Measurements from ENCODE around the gene ISYNA1. TPM values are rescaled to one million over a fixed set of nuclear protein-coding genes. Genes with fewer than 3 reads are reported as not detected.

Gene ISYNA1
- total RNA-seq, 1 donor from 2014 or later: 50.9 TPM

Other genes with a start within 250 kb of the ISYNA1 start
- 30.7 and 36.3 TPM in 2 replicates for gene MPV17L2, start 244.9 kb downstream of the ISYNA1 start, total RNA-seq
- gene RAB3A, start 234.1 kb downstream of the ISYNA1 start, total RNA-seq: 2.6 and 4.1 TPM in 2 replicates
- gene PDE4C, start 211.7 kb downstream of the ISYNA1 start, total RNA-seq: 0.58 TPM in 1 of 2 replicates, not detected in the other
- gene IQCN, start 163.7 kb downstream of the ISYNA1 start, total RNA-seq: 0.92 and 2.4 TPM in 2 replicates
- gene JUND, start 156.5 kb downstream of the ISYNA1 start, total RNA-seq: 212 and 428 TPM in 2 replicates
- 201 and 204 TPM in 2 replicates for gene LSM4, start 115.1 kb downstream of the ISYNA1 start, total RNA-seq
- gene PGPEP1, start 97.5 kb downstream of the ISYNA1 start, total RNA-seq: 18.6 and 26.5 TPM in 2 replicates
- 429 and 528 TPM in 2 replicates for gene GDF15, start 52.0 kb downstream of the ISYNA1 start, total RNA-seq
- not detected in 2 replicates for gene LRRC25, start 40.5 kb downstream of the ISYNA1 start, total RNA-seq
- gene SSBP4, start 18.7 kb downstream of the ISYNA1 start, total RNA-seq: 180 and 184 TPM in 2 replicates
- gene ELL, start 83.9 kb upstream of the ISYNA1 start, total RNA-seq: 13.6 and 18.3 TPM in 2 replicates
- 297 and 321 TPM in 2 replicates for gene FKBP8, start 105.4 kb upstream of the ISYNA1 start, total RNA-seq
- gene KXD1, start 119.7 kb upstream of the ISYNA1 start, total RNA-seq: 143 and 155 TPM in 2 replicates
- 730 and 991 TPM in 2 replicates for gene UBA52, start 133.7 kb upstream of the ISYNA1 start, total RNA-seq
- gene REX1BD, start 150.7 kb upstream of the ISYNA1 start, total RNA-seq: 141 and 212 TPM in 2 replicates
- 1.8 TPM in 1 of 2 replicates, not detected in the other for gene CRLF1, start 168.7 kb upstream of the ISYNA1 start, total RNA-seq
- 1.4 and 1.6 TPM in 2 replicates for gene TMEM59L, start 174.7 kb upstream of the ISYNA1 start, total RNA-seq
- 4.3 and 4.4 TPM in 2 replicates for gene KLHL26, start 198.9 kb upstream of the ISYNA1 start, total RNA-seq
- gene CRTC1, start 245.5 kb upstream of the ISYNA1 start, total RNA-seq: 2.8 and 4.7 TPM in 2 replicates